Measurements from ENCODE around the gene LAMC3.
"Not testable (repeated sequence)": the region's sequence is repeated elsewhere in the genome, so short reads cannot be mapped to it uniquely, and the experiment has no call there.

LAMC3 gene

GRCh38 chr9:131084661-131085369 lies 75.8 kb downstream of the LAMC3 start:
- DNase-seq, result no peak

GRCh38 chr9:131085370-131086122 lies 76.6 kb downstream of the LAMC3 start:
- no peak for DNase-seq

GRCh38 chr9:131087354-131087893 lies 78.5 kb downstream of the LAMC3 start:
- DNase-seq, result no peak

GRCh38 chr9:131090025-131090787 lies 81.2 kb downstream of the LAMC3 start:
- DNase-seq, result no peak

DNA sequence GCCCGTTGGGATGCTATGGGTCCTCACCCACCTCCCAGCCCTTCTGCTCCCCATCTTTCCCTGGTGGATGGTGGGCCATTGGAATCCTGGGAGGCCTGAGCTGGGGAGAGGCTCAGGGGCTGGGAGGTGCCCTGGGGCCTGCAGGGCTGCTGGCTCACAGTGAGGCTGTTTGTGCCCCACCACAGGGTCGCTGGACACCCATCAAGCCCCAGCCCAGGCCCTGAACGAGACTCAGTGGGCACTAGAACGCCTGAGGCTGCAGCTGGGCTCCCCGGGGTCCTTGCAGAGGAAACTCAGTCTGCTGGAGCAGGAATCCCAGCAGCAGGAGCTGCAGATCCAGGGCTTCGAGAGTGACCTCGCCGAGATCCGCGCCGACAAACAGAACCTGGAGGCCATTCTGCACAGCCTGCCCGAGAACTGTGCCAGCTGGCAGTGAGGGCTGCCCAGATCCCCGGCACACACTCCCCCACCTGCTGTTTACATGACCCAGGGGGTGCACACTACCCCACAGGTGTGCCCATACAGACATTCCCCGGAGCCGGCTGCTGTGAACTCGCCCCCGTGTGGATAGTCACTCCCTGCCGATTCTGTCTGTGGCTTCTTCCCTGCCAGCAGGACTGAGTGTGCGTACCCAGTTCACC lies 82.5 kb downstream of the LAMC3 start:
- no peak for DNase-seq

- DNase-seq, result no peak
These were observed 83.1 kb downstream of the LAMC3 start for GRCh38 chr9:131092030-131092429.

- no peak for DNase-seq
These were observed 83.8 kb downstream of the LAMC3 start for GRCh38 chr9:131092548-131093440.

- no peak for DNase-seq
These were observed 85.0 kb downstream of the LAMC3 start for GRCh38 chr9:131094015-131094414.

GRCh38 chr9:131094622-131095021 lies 85.6 kb downstream of the LAMC3 start:
- no peak for DNase-seq

GRCh38 chr9:131095666-131096268 lies 86.8 kb downstream of the LAMC3 start:
- DNase-seq, result no peak

DNA sequence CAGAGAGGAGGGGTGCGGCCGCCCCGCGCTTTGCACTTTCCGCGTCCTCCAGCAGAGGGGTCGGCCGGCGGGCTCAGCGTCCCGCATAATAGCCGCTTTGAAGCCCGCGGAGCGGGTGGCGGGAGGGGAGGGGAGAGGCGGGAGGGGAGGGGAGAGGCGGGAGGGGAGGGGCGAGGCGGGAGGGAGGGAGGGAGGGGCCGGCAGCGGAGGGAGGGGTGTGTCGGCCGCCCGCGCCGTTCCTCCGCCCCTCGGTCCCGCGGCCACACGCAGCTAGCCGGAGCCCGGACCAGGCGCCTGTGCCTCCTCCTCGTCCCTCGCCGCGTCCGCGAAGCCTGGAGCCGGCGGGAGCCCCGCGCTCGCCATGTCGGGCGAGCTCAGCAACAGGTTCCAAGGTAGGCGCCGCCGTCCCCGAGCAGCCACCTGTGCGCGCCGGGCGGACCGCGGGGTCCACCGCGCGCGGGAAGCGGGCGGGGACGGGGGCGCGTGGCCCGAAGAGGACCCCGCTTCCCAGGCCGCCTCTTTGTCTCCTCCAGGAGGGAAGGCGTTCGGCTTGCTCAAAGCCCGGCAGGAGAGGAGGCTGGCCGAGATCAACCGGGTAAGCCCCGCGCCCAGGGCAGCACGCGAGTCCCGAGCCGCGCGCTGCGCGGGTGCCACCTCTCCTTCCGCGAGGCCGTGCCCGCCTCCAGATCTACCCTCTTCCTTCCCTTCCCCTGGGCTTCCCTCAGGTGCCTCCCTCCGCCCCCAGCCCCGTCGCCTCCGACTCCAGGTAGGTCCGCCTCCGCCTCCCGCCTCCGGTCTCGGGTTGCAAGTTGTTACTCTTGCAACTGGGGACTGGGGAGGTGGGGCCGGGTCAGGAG lies 87.5 kb downstream of the LAMC3 start, which contains the start of gene AIF1L:
AIF1L (plus strand) TSS at position 263 of the 857 bp plus-strand sequence; CDS start at position 362, 99 bp downstream.
- DNase-seq, result no peak

DNA sequence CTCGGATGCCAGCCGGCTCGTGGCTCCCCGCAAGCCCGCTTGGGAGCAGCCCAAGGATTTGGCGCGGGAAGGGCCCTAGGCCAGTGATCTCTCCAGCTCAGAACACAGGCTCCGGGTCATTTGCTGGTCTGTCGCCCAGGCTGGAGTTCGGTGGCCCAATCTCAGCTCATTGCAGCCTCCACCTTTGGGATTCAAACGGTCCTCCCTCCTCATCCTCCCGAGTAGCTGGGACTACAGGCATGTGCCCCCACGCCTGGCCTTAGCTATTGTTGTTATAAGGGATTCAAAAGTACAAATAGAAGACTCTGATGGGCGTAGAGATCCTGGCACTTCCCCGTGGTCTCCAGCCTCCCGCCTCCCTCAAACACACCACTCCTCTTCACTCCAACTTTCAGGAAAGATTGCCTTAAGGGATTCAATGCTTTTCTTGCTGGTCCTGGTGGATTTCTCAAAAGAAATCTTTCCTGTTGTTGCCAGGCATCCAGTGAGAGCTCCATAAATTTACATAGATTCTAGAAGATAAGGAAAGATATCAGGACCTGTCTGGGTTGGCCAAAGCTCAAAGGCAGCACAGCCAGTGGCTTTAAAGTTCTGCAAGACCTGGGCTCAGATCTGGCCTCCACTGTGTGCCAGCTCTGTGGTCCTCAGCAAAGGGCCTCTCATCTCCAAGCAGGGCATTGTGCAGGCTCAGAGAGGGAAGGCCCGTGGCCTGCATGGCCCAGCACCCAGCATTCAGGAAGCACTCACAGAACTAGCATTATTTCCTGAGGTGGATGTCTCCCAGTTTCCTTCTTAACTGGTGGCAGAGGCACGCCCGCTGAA lies 88.4 kb downstream of the LAMC3 start:
- DNase-seq, result no peak

GRCh38 chr9:131097948-131098278 lies 88.9 kb downstream of the LAMC3 start:
- DNase-seq, result no peak

DNA sequence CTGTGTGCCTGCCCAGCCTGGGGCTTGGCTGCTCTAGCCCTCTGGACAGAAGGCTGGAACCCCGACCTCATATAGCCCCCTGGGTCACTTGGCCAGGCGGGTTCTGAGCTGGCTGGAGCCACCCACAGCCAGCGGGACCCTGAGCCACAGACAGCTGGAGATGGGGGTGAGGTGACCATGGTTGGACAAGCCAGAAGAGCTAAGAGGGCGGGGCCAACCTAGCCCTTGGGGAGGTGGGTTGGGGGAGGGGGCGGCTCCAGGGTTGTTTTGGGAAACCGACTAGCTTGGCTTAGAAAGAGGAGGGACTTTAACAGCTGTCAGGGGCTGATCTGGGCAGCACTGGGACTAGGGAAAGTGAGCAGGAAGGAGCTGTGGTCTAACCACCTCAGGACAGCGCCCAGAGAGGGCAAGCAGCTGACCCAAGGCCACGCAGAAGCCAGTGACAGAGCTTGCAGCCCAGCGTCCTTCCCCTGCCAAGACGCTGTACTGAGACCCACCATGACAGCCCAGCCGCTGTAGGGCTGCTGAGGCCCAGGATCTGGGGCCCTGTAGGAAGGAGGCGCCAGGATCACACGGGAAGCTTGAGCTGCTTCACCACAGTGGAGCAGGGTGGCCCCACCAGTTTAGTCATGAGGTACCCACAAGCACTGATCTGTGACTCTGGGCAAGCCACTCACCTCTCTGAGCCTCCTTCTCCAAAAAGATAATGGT lies 89.6 kb downstream of the LAMC3 start:
- no peak for DNase-seq

DNA sequence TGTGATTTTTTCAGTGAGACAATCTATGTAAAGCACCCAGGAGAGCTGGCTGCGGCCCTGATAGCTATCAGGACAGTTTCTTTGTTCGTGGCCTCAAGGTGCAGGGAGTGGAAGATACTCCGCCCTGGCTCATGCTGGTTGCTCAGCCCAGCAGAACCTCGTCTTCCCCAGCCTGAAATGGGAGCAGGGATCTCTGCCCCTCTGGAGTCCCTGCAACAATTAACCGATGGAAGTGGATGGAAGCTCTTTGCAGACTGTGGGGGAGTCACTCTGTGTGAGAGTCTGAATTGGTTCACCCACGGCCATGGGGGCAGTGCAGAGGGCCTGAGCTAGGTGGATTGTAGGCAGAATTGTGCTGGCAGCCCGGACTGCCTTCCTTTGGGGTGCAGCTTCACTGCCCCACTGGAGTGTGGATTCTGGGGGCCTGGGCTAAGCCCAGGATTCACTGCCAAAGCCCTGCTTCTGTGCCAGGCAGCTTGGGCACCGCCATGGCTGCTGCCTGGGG lies 90.2 kb downstream of the LAMC3 start:
- no peak for DNase-seq

DNA sequence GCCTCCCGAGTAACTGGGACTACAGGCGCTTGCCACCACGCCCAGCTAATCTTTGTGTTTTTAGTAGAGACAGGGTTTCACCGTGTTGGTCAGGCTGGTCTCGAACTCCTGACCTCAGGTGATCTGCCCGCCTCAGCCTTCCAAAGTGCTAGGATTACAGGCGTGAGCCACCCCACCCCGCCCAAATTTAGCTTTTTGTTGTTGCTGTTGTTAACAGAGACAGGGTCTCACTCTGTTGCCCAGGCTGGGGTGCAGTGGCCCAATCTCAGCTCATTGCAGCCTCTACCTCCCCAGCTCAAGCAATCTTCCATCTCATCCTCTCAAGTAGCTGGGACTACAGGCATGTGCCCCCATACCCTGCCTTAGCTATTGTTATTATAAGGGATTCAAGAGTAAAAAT lies 90.9 kb downstream of the LAMC3 start:
- DNase-seq, result not testable (repeated sequence)

DNA sequence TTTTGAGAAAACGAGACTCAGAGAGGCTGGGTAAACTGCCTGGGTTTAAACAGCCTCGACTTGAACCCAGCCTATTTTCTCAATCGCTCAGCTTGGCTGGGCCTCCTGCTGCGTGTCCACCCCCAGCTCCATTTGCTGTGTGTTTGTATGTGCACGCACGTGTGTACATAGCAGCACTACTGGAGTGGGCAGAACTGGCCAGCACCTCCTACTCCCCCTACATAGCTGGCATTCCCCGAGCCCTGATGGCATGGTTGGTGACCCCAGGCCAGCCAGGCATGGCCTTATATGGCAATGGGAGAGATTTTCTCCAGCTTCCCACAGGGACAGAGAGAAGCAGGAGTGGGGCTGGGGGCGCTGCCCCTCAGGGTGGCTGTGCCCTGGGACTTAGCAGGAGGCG lies 91.5 kb downstream of the LAMC3 start:
- DNase-seq, result no peak

DNA sequence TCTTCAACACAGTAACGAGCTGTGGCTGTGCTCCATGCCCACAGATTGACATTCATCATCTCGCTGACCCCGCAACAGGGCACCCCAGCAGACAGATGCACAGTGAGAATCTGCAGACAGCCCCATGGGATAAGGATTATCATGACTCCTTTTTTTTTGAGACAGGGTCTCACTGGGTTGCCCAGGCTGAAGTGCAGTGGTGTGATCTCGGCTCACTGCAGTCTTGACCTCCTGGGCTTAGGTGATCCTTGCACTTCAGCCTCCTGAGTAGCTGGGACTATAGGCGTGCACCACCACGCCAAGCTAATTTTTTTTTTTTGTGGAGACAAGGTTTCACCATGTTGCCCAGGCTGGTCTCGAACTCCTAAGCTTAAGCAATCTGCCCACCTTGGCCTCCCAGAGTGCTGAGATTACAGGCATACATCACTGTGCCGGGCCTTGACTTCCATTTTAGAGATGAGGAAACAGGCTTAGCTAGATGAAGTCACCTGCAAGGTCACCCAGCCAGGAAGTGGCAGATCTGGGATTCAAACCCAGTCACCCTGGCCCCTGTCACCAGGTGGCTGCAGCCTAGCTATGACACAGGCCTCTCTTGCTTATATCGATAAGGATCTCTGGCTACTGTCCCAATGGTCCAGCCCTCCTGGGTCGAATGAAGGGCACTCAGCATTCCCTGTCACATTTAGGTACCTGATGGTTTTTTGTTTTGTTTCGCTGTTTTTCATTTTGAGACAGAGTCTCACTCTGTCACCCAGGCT lies 92.4 kb downstream of the LAMC3 start:
- DNase-seq, result no peak

All from KG1 (cell line).